ENCODE measurements around the gene UBE2G2.

DNA sequence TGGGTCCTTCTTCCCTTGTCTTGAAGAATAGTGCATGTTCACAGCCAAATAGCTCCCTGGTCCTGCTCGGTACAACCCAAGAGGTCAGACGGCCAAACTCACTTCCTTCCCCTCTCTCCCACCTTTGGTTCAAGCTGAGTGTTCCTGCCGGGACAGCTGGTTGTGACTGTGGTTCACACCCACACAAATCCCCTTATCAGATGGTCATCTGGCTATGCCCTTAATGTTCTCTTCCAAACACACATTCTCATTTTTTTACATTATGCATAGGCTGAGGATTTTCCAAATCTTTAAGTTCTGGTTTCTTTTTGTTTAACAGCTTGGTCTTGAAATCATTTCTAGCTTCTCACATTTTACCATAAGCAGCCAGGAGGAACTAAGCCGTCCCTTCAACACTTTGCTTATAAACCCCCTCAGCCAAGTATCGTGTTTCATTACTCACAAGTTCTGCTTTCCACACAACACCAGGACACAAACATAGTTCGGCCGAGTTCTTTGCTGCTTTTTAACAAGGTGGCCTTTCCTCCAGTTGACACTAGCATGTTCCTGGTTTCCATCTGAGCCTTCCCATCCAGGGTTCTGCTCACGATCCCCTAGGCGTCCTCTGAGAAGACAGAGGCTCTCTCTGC, 70.6 kb downstream of the UBE2G2 start:
- no peak for TF ChIP-seq CTCF (IDR thresholded peaks at IDR 0.05)
- no peak for TF ChIP-seq POLR2A (IDR thresholded peaks at IDR 0.05)

All from heart left ventricle (tissue), 13 donors.